ENCODE data around the gene APOBEC3F. TPM values are rescaled to one million over a fixed set of nuclear protein-coding genes. Genes with fewer than 3 reads are reported as not detected.

Gene APOBEC3F
- total and polyA plus RNA-seq, 8 donors: 1.7 to 8.6 (median 3.4) TPM

- FAIRE-seq: no peak
- WGBS, 2 donors: 77 to 86% methylated on average over 5 of the region's 5 CpGs
- Histone ChIP-seq H3K4me3 (no peak overlapping the region), H3K4me1 (no peaks in the 10 kb centered on the region), H3K9me3 (no peaks in the 10 kb centered on the region), H3K27me3 (no peaks in the 10 kb centered on the region), H3K36me3 (no peaks in the 10 kb centered on the region), H3K27ac (no peak overlapping the region)
- ATAC-seq: no peak
- intact Hi-C loops (cut with DNase I): no loop called here
- no peak for DNase-seq
- TF ChIP-seq CTCF (IDR thresholded peaks at IDR 0.05): no peak
These were observed 48.0 kb downstream of the APOBEC3F start for GRCh38 chr22:39088685-39089032.

GRCh38 chr22:39089928-39090327 is 49.3 kb downstream of the APOBEC3F start:
- ATAC-seq: no peak
- FAIRE-seq: no peak
- intact Hi-C loops (cut with DNase I): loop anchor here in 1 of 3 donors (10.0 kb wide), 1 partner anchor 585 kb away; no protein-coding TSS in a partner anchor
- Histone ChIP-seq H3K36me3 (no peaks in the 10 kb centered on the region), H3K4me3 (no peak overlapping the region), H3K4me1 (no peaks in the 10 kb centered on the region), H3K27me3 (no peaks in the 10 kb centered on the region), H3K9me3 (no peaks in the 10 kb centered on the region), H3K27ac (no peak overlapping the region)
- no peak for TF ChIP-seq CTCF (IDR thresholded peaks at IDR 0.05)
- no peak for DNase-seq
- WGBS, 2 donors: 60% methylated on average over 6 of the region's 6 CpGs

GRCh38 chr22:39090426-39091064 is 49.9 kb downstream of the APOBEC3F start:
- peak in 2 of 4 donors; percentile 30 to 43 for ATAC-seq
- no peak for TF ChIP-seq CTCF (IDR thresholded peaks at IDR 0.05)

GRCh38 chr22:39091126-39092081 is 50.7 kb downstream of the APOBEC3F start:
- FAIRE-seq (no peak), DNase-seq (no peak), ATAC-seq (no peak)
- intact Hi-C loops (cut with DNase I): loop anchor here in 1 of 3 donors (10.0 kb wide), 1 partner anchor 583 kb away; no protein-coding TSS in a partner anchor
- TF ChIP-seq CTCF (IDR thresholded peaks at IDR 0.05): no peak
- Histone ChIP-seq H3K4me1 (no peaks in the 10 kb centered on the region), H3K36me3 (no peaks in the 10 kb centered on the region), H3K27me3 (no peaks in the 10 kb centered on the region), H3K4me3 (no peak overlapping the region), H3K9me3 (no peaks in the 10 kb centered on the region), H3K27ac (no peak overlapping the region)
- 67 to 75% methylated on average over 23 of the region's 23 CpGs for WGBS, 2 donors

More at GRCh38 chr22:39090426-39091064, 49.9 kb downstream of the APOBEC3F start:
- H3K4me3 ChIP-seq: no peak overlapping the region
- FAIRE-seq: no peak
- DNase-seq: no peak
- H3K4me1 ChIP-seq: no peaks in the 10 kb centered on the region
- intact Hi-C loops (cut with DNase I): loop anchor here in 1 of 3 donors (10.0 kb wide), 1 partner anchor 584 kb away; no protein-coding TSS in a partner anchor
- no peak overlapping the region for H3K27ac ChIP-seq
- WGBS, 2 donors: 60 to 78% methylated on average over 14 to 15 of the region's 15 CpGs
- no peaks in the 10 kb centered on the region for H3K9me3 ChIP-seq
- no peaks in the 10 kb centered on the region for H3K36me3 ChIP-seq
- H3K27me3 ChIP-seq: no peaks in the 10 kb centered on the region
